Measurements from ENCODE around the gene PSME2.
A peak's percentile ranks its signal among the peaks of the same experiment; 100 is the strongest.

PSME2 gene

GRCh38 chr14:24121210-24121609, 25.2 kb downstream of the PSME2 start:
- Histone ChIP-seq H3K27me3 (ENCODE audit: insufficient read depth, low read length) (no peaks in the 10 kb centered on the region), H3K4me3 (ENCODE audit: low read depth, low read length) (no peak overlapping the region), H4K12ac (ENCODE audit: low read depth, low read length) (no peak overlapping the region), H2BK12ac (ENCODE audit: low read length) (no peak overlapping the region), H3K9ac (ENCODE audit: low read length) (no peak overlapping the region), H3K4me2 (ENCODE audit: low read length) (no peak overlapping the region), H3K79me2 (ENCODE audit: control insufficient read depth, insufficient read depth, low read length, poor library complexity) (no peaks in the 10 kb centered on the region), H3K9me3 (ENCODE audit: insufficient read depth, low read depth, low read length) (peaks cover 2% of the 10 kb centered on the region), H2AFZ (ENCODE audit: insufficient read depth, low read length, poor library complexity) (no peak overlapping the region), H4K8ac (ENCODE audit: low read depth, low read length) (no peak overlapping the region), H3K79me1 (ENCODE audit: low read length) (no peaks in the 10 kb centered on the region), H3K18ac (ENCODE audit: low read length) (no peak overlapping the region), H3K4me1 (ENCODE audit: control insufficient read depth in 1 of 2, insufficient read depth in 2 of 2, low read length in 2 of 2) (peaks cover 0 to 1% of the 10 kb centered on the region in 2 experiments), H2BK5ac (ENCODE audit: low read depth, low read length, poor library complexity) (no peak overlapping the region), H4K91ac (ENCODE audit: low read depth, low read length) (no peak overlapping the region), H3K27ac (ENCODE audit: low read depth, low read length) (no peak overlapping the region), H2AK5ac (ENCODE audit: low read length) (no peak overlapping the region), H3K36me3 (ENCODE audit: control insufficient read depth in 1 of 2, insufficient read depth in 2 of 2, low read length in 2 of 2) (peaks cover 35 to 57% of the 10 kb centered on the region in 2 experiments), H3K14ac (ENCODE audit: low read length) (no peak overlapping the region), H3K23ac (ENCODE audit: low read length) (no peak overlapping the region), H2BK120ac (ENCODE audit: insufficient read depth, low read length, poor library complexity) (no peak overlapping the region), H3K4ac (ENCODE audit: low read depth, low read length) (no peak overlapping the region)
- no CpG with 5 or more reads among the region's 8 CpGs for WGBS (ENCODE audit: extremely low coverage, insufficient coverage, insufficient read length)
- no peak for DNase-seq

GRCh38 chr14:24119691-24120090, 26.7 kb downstream of the PSME2 start:
- Histone ChIP-seq H3K18ac (ENCODE audit: low read length) (no peak overlapping the region), H3K79me2 (ENCODE audit: control insufficient read depth, insufficient read depth, low read length, poor library complexity) (peaks cover 1% of the 10 kb centered on the region), H3K79me1 (ENCODE audit: low read length) (peaks cover 1% of the 10 kb centered on the region), H2BK12ac (ENCODE audit: low read length) (no peak overlapping the region), H3K14ac (ENCODE audit: low read length) (no peak overlapping the region), H3K9me3 (ENCODE audit: insufficient read depth, low read depth, low read length) (peaks cover 2% of the 10 kb centered on the region), H2BK5ac (ENCODE audit: low read depth, low read length, poor library complexity) (no peak overlapping the region), H3K36me3 (ENCODE audit: control insufficient read depth in 1 of 2, insufficient read depth in 2 of 2, low read length in 2 of 2) (peaks cover 35 to 57% of the 10 kb centered on the region in 2 experiments), H3K4ac (ENCODE audit: low read depth, low read length) (no peak overlapping the region), H4K8ac (ENCODE audit: low read depth, low read length) (no peak overlapping the region), H3K4me2 (ENCODE audit: low read length) (no peak overlapping the region), H4K91ac (ENCODE audit: low read depth, low read length) (no peak overlapping the region), H3K4me3 (ENCODE audit: low read depth, low read length) (peak overlapping the region; percentile 14), H4K12ac (ENCODE audit: low read depth, low read length) (no peak overlapping the region), H2BK120ac (ENCODE audit: insufficient read depth, low read length, poor library complexity) (no peak overlapping the region), H3K27me3 (ENCODE audit: insufficient read depth, low read length) (no peaks in the 10 kb centered on the region), H3K27ac (ENCODE audit: low read depth, low read length) (no peak overlapping the region), H2AK5ac (ENCODE audit: low read length) (no peak overlapping the region), H3K4me1 (ENCODE audit: control insufficient read depth in 1 of 2, insufficient read depth in 2 of 2, low read length in 2 of 2) (peaks cover 3 to 9% of the 10 kb centered on the region in 2 experiments), H3K9ac (ENCODE audit: low read length) (no peak overlapping the region), H2AFZ (ENCODE audit: insufficient read depth, low read length, poor library complexity) (no peak overlapping the region), H3K23ac (ENCODE audit: low read length) (no peak overlapping the region)
- no peak for DNase-seq
- no CpG with 5 or more reads among the region's 6 CpGs for WGBS (ENCODE audit: extremely low coverage, insufficient coverage, insufficient read length)

- H3K79me1 ChIP-seq (ENCODE audit: low read length) = peaks cover 10% of the 10 kb centered on the region
These were observed 29.2 kb downstream of the PSME2 start for GRCh38 chr14:24117179-24117578.

GRCh38 chr14:24116128-24116814, 30.1 kb downstream of the PSME2 start:
- no peak overlapping the region for H3K9ac ChIP-seq (ENCODE audit: low read length)
- no peak overlapping the region for H4K91ac ChIP-seq (ENCODE audit: low read depth, low read length)
- peaks cover 24 to 35% of the 10 kb centered on the region in 2 experiments for H3K36me3 ChIP-seq (ENCODE audit: control insufficient read depth in 1 of 2, insufficient read depth in 2 of 2, low read length in 2 of 2)
- no peak overlapping the region for H3K4ac ChIP-seq (ENCODE audit: low read depth, low read length)
- no peak overlapping the region for H4K12ac ChIP-seq (ENCODE audit: low read depth, low read length)
- peaks cover 9% of the 10 kb centered on the region for H3K79me2 ChIP-seq (ENCODE audit: control insufficient read depth, insufficient read depth, low read length, poor library complexity)
- no peak for DNase-seq
- H3K23ac ChIP-seq (ENCODE audit: low read length) = no peak overlapping the region
- H3K18ac ChIP-seq (ENCODE audit: low read length) = no peak overlapping the region
- H2AK5ac ChIP-seq (ENCODE audit: low read length) = no peak overlapping the region
- H3K14ac ChIP-seq (ENCODE audit: low read length) = no peak overlapping the region
- no CpG with 5 or more reads among the region's 6 CpGs for WGBS (ENCODE audit: extremely low coverage, insufficient coverage, insufficient read length)
- H2BK5ac ChIP-seq (ENCODE audit: low read depth, low read length, poor library complexity) = no peak overlapping the region
- no peak overlapping the region for H2BK12ac ChIP-seq (ENCODE audit: low read length)
- H2AFZ ChIP-seq (ENCODE audit: insufficient read depth, low read length, poor library complexity) = no peak overlapping the region
- peaks cover 10% of the 10 kb centered on the region for H3K79me1 ChIP-seq (ENCODE audit: low read length)
- peak overlapping the region; percentile 86 for H3K4me2 ChIP-seq (ENCODE audit: low read length)
- H3K4me3 ChIP-seq (ENCODE audit: low read depth, low read length) = no peak overlapping the region
- H3K9me3 ChIP-seq (ENCODE audit: insufficient read depth, low read depth, low read length) = peaks cover 2% of the 10 kb centered on the region
- no peak overlapping the region for H3K27ac ChIP-seq (ENCODE audit: low read depth, low read length)
- no peaks in the 10 kb centered on the region for H3K27me3 ChIP-seq (ENCODE audit: insufficient read depth, low read length)
- no peak overlapping the region for H4K8ac ChIP-seq (ENCODE audit: low read depth, low read length)
- H3K4me1 ChIP-seq (ENCODE audit: control insufficient read depth in 1 of 2, insufficient read depth in 2 of 2, low read length in 2 of 2) = peaks cover 3 to 9% of the 10 kb centered on the region in 2 experiments
- no peak overlapping the region for H2BK120ac ChIP-seq (ENCODE audit: insufficient read depth, low read length, poor library complexity)

More at GRCh38 chr14:24117179-24117578, 29.2 kb downstream of the PSME2 start:
- DNase-seq = no peak
- Histone ChIP-seq H4K12ac (ENCODE audit: low read depth, low read length) (no peak overlapping the region), H3K14ac (ENCODE audit: low read length) (no peak overlapping the region), H3K4me1 (ENCODE audit: control insufficient read depth in 1 of 2, insufficient read depth in 2 of 2, low read length in 2 of 2) (peaks cover 3 to 9% of the 10 kb centered on the region in 2 experiments), H3K4me3 (ENCODE audit: low read depth, low read length) (no peak overlapping the region), H3K9me3 (ENCODE audit: insufficient read depth, low read depth, low read length) (peaks cover 2% of the 10 kb centered on the region), H3K27ac (ENCODE audit: low read depth, low read length) (no peak overlapping the region), H3K9ac (ENCODE audit: low read length) (no peak overlapping the region), H4K91ac (ENCODE audit: low read depth, low read length) (no peak overlapping the region), H2AK5ac (ENCODE audit: low read length) (no peak overlapping the region), H3K4ac (ENCODE audit: low read depth, low read length) (no peak overlapping the region), H2BK120ac (ENCODE audit: insufficient read depth, low read length, poor library complexity) (no peak overlapping the region), H2BK5ac (ENCODE audit: low read depth, low read length, poor library complexity) (no peak overlapping the region), H2BK12ac (ENCODE audit: low read length) (no peak overlapping the region), H3K18ac (ENCODE audit: low read length) (no peak overlapping the region), H3K23ac (ENCODE audit: low read length) (no peak overlapping the region), H3K27me3 (ENCODE audit: insufficient read depth, low read length) (no peaks in the 10 kb centered on the region), H3K36me3 (ENCODE audit: control insufficient read depth in 1 of 2, insufficient read depth in 2 of 2, low read length in 2 of 2) (peaks cover 28 to 42% of the 10 kb centered on the region in 2 experiments), H3K4me2 (ENCODE audit: low read length) (no peak overlapping the region), H2AFZ (ENCODE audit: insufficient read depth, low read length, poor library complexity) (no peak overlapping the region), H4K8ac (ENCODE audit: low read depth, low read length) (no peak overlapping the region), H3K79me2 (ENCODE audit: control insufficient read depth, insufficient read depth, low read length, poor library complexity) (peaks cover 9% of the 10 kb centered on the region)
- no CpG with 5 or more reads among the region's 6 CpGs for WGBS (ENCODE audit: extremely low coverage, insufficient coverage, insufficient read length)

Data from trophoblast cell (in vitro differentiated cells and primary cell).